PFSK-1 (cell line): ENCODE measurements around the gene MESD.

Source experiments
- FOXP2 ChIP-seq: optimal IDR thresholded peaks from 2 replicates; pipeline ENCODE3; 2011; ENCODE audit warnings: borderline replicate concordance, control low read depth, inconsistent platforms; ENCODE audit not compliant: insufficient read depth; ENCODE audit errors: extremely low read length, extremely low read depth
- POLR2AphosphoS5 ChIP-seq: IDR thresholded peaks from 2 replicates; pipeline ENCODE4 v1.6.1; 2012; ENCODE audit warnings: low read depth, mild to moderate bottlenecking, control low read depth, low read length, moderate library complexity
- SIN3A ChIP-seq: IDR thresholded peaks from 2 replicates; pipeline ENCODE4 v1.6.1; 2012; ENCODE audit warnings: mild to moderate bottlenecking, low read length, moderate library complexity, borderline replicate concordance; ENCODE audit not compliant: insufficient read depth
- TAF1 ChIP-seq: IDR thresholded peaks from 2 replicates; pipeline ENCODE4 v1.6.1; 2012; ENCODE audit warnings: low read length, control low read depth, borderline replicate concordance; ENCODE audit not compliant: insufficient read depth
- TF ChIP-seq, protein P1 (sequence below), 2 experiments: IDR thresholded peaks; 2 replicates each; pipeline versions ENCODE4 v1.6.1 to v1.8.0; 2011 to 2012; ENCODE audit warnings: low read depth in 2 of 2, low read length in 2 of 2, control low read depth in 1 of 2, inconsistent platforms in 1 of 2, mild to moderate bottlenecking in 1 of 2, moderate library complexity in 1 of 2; ENCODE audit not compliant: insufficient read depth in 1 of 2

The MESD gene

DNA sequence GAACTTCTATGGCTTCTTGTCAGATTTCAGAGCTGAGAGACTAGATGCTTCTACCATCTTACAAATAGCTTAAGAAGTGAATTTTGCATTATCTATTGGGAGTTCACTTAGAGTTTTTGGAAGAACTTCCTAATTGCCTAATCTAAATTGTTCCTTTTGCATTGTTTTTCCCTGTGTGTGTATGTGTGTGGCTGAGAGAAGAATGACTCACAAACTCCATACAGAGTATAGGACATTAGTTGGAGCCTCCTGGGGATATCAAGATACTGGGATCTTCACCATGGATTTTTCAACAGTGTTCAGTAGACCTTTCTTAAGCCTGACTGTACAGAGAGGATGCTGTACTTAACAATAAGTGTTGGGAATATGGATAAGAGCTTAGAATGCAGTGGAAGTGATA, 22.0 kb upstream of the MESD start:
- no peak for TF ChIP-seq SIN3A
- TF ChIP-seq TAF1, result no peak
- TF ChIP-seq FOXP2, result no peak
- TF ChIP-seq, protein P1, sequence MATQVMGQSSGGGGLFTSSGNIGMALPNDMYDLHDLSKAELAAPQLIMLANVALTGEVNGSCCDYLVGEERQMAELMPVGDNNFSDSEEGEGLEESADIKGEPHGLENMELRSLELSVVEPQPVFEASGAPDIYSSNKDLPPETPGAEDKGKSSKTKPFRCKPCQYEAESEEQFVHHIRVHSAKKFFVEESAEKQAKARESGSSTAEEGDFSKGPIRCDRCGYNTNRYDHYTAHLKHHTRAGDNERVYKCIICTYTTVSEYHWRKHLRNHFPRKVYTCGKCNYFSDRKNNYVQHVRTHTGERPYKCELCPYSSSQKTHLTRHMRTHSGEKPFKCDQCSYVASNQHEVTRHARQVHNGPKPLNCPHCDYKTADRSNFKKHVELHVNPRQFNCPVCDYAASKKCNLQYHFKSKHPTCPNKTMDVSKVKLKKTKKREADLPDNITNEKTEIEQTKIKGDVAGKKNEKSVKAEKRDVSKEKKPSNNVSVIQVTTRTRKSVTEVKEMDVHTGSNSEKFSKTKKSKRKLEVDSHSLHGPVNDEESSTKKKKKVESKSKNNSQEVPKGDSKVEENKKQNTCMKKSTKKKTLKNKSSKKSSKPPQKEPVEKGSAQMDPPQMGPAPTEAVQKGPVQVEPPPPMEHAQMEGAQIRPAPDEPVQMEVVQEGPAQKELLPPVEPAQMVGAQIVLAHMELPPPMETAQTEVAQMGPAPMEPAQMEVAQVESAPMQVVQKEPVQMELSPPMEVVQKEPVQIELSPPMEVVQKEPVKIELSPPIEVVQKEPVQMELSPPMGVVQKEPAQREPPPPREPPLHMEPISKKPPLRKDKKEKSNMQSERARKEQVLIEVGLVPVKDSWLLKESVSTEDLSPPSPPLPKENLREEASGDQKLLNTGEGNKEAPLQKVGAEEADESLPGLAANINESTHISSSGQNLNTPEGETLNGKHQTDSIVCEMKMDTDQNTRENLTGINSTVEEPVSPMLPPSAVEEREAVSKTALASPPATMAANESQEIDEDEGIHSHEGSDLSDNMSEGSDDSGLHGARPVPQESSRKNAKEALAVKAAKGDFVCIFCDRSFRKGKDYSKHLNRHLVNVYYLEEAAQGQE (IDR thresholded peaks at IDR 0.05; ENCODE audit: insufficient read depth in 1 of 2, low read depth in 2 of 2, low read length in 2 of 2), result no peak
- no peak for TF ChIP-seq POLR2AphosphoS5

DNA sequence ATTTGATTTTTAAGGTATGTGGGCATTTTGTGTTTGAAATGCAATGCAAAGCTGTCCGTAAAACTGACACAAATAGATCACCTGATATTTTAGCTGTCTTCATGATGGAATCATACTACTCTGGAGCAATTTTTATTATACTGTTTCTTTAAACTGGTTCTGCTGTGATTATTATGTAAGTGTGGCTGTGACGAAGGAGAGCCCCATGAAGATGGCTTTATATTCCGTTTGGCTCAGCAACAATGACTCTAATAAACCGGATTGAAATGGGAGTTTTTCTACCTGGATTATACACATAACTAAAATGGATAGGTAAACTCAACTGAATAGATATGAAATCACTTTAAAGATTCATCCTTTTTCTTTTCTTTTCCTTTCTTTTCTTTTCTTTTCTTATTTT, 20.5 kb upstream of the MESD start:
- TF ChIP-seq SIN3A (no peak), POLR2AphosphoS5 (no peak)
- TF ChIP-seq, protein P1 (IDR thresholded peaks at IDR 0.05; ENCODE audit: insufficient read depth in 1 of 2, low read depth in 2 of 2, low read length in 2 of 2), result no peak

DNA sequence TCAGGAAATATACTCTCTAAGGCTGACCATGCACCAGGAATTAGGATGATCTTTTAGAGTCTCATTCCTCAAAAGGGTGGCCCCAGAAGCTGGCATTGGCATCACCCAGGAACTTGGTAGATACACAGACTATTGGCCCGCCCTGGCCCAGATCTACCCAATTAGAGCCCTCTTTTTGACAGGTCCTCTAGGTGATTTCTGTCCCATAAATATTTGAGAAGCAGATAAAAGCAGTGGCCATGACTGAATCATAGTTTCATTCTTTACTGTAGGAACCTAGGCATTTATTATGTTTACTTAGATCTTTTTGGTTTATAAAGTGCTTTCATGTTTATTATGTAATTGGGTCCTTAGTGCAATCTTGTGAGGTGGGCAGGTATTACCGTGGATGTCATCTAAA, 18.7 kb upstream of the MESD start:
- TF ChIP-seq, protein P1 (IDR thresholded peaks at IDR 0.05; ENCODE audit: insufficient read depth in 1 of 2, low read depth in 2 of 2, low read length in 2 of 2), result no peak
- TF ChIP-seq SIN3A, result no peak
- no peak for TF ChIP-seq POLR2AphosphoS5
- TF ChIP-seq TAF1, result no peak
- no peak for TF ChIP-seq FOXP2

DNA sequence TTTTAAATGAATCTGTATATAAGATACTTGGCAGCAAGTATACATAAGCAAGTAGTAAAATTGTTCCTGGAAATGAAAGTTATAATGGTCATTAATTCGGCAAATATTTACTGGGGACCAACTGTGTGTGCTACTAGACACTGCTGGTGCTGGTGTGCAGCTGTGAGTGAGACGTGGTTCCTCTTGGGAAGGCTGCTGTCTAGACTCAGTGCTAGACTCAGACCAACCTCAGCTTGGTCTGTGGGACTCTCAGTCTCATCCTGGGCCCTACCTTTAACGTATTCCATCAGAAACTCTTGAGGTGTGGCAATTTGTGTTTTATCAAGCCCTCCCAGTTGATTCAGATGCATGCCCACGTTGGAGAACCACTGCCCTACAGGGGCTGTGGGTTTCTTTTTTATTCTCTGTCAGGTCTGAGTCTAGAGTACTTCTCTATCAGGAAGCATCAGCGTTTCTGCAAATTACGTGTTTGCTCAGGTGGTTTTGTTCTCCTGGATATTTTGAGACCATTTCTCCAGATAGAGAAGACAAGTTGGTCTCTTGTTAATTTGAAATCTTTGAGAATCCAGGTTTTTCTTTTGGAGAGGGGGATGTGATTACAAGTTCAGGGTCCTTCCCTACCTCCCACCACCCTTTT, 17.9 kb upstream of the MESD start:
- TF ChIP-seq TAF1 (no peak), FOXP2 (no peak), POLR2AphosphoS5 (no peak), SIN3A (no peak)
- TF ChIP-seq, protein P1 (IDR thresholded peaks at IDR 0.05; ENCODE audit: insufficient read depth in 1 of 2, low read depth in 2 of 2, low read length in 2 of 2), result no peak

DNA sequence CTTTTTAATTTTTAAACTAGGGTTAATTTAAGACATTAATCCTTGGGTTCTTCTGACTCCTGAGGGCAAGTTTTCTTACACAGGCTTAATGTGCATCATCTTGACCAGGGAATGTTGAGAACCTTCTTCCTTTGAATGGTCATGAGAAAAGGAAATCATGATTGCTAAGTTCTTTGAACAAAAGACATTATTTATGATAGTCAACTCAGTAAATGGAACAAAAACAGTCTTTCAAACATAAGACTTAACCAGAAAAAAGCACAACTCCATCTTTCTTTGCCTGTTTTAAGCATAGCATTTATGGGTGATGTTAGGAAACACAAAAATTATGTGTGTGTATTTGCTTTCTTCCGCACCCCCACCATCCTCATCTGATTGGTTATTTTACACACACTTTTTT, 16.5 kb upstream of the MESD start:
- TF ChIP-seq FOXP2 (no peak), POLR2AphosphoS5 (no peak), TAF1 (no peak), SIN3A (no peak)
- TF ChIP-seq, protein P1 (IDR thresholded peaks at IDR 0.05; ENCODE audit: insufficient read depth in 1 of 2, low read depth in 2 of 2, low read length in 2 of 2), result no peak
